Retinal pigment epithelial cell (primary cell): ENCODE results near the gene DOCK11.

Experiments used
- DNase-seq: peaks from one replicate; pipeline ENCODE4 v3.0.0-alpha.2; 2010; ENCODE audit warnings: low read depth
- H3K4me3 ChIP-seq: 2 replicates; pipeline ENCODE4 v1.5.1; 2011; ENCODE audit warnings: mild to moderate bottlenecking, low read length, control low read depth, moderate library complexity
- CTCF ChIP-seq: conservative IDR thresholded peaks from 2 replicates; pipeline ENCODE4 v1.5.1; 2011; ENCODE audit warnings: low read depth, low read length, control low read depth, inconsistent platforms

The DOCK11 gene

GRCh38 chrX:118630848-118631247 is 135.2 kb downstream of the DOCK11 start:
- DNase-seq = no peak
- no peak overlapping the region for H3K4me3 ChIP-seq
- TF ChIP-seq CTCF = no peak

- TF ChIP-seq CTCF = no peak
- DNase-seq = no peak
- H3K4me3 ChIP-seq = no peak overlapping the region
Measured at GRCh38 chrX:118631586-118631985, 136.0 kb downstream of the DOCK11 start.

- no peak for TF ChIP-seq CTCF
- DNase-seq = no peak
Measured at GRCh38 chrX:118632862-118633261, 137.2 kb downstream of the DOCK11 start.

GRCh38 chrX:118633530-118633929 is 137.9 kb downstream of the DOCK11 start:
- no peak for TF ChIP-seq CTCF
- no peak overlapping the region for H3K4me3 ChIP-seq
- DNase-seq = no peak

More at GRCh38 chrX:118632862-118633261, 137.2 kb downstream of the DOCK11 start:
- no peak overlapping the region for H3K4me3 ChIP-seq

- DNase-seq = no peak
- TF ChIP-seq CTCF = no peak
- H3K4me3 ChIP-seq = no peak overlapping the region
Measured at GRCh38 chrX:118634336-118634735, 138.7 kb downstream of the DOCK11 start.

GRCh38 chrX:118637997-118638396 is 142.4 kb downstream of the DOCK11 start:
- TF ChIP-seq CTCF = peak; percentile 34

GRCh38 chrX:118644378-118644777 is 148.8 kb downstream of the DOCK11 start:
- peak; percentile 51 for TF ChIP-seq CTCF
- no peak overlapping the region for H3K4me3 ChIP-seq
- peak; percentile 11 for DNase-seq

More at GRCh38 chrX:118637997-118638396, 142.4 kb downstream of the DOCK11 start:
- H3K4me3 ChIP-seq = no peak overlapping the region
- DNase-seq = no peak
